ENCODE measurements around the gene GKN2. TPM values are rescaled to one million over a fixed set of nuclear protein-coding genes. Genes with fewer than 3 reads are reported as not detected.

The GKN2 gene
- total and polyA plus RNA-seq, 9 of the 15 experiments (the other 6 are each of a cell fraction or from before 2014, with no cell fraction given), result not detected

GRCh38 chr2:68992341-68992740, 39.6 kb upstream of the GKN2 start:
- in situ Hi-C loops (cut with MboI) (no loop called here), intact Hi-C loops (cut with micrococcal nuclease) (no loop called here)
- Histone ChIP-seq H3K4me1 (replicated peaks in 1 of 2; ENCODE audit: control insufficient read depth in 2 of 2, insufficient read depth in 2 of 2, low read length in 2 of 2) (no peaks in the 10 kb centered on the region), H3K9ac (ENCODE audit: insufficient read depth in 1 of 2, low read depth in 2 of 2, low read length in 2 of 2) (no peak overlapping the region), H4K20me1 (replicated peaks; ENCODE audit: control insufficient read depth, insufficient read depth, low read length) (no peaks in the 10 kb centered on the region), H3K4me2 (ENCODE audit: insufficient read depth, low read length) (no peak overlapping the region), H2AFZ (ENCODE audit: low read depth, low read length) (no peak overlapping the region), H3K9me1 (ENCODE audit: control insufficient read depth, insufficient read depth, low read length) (no peaks in the 10 kb centered on the region), H3K79me2 (ENCODE audit: control insufficient read depth, insufficient read depth, low read length) (no peaks in the 10 kb centered on the region), H3K27me3 (ENCODE audit: control insufficient read depth in 2 of 2, insufficient read depth in 2 of 2, low read length in 2 of 2) (peaks cover 0 to 21% of the 10 kb centered on the region in 2 experiments; a peak in 4 of 5 replicates), H3K36me3 (ENCODE audit: control insufficient read depth, insufficient read depth, low read length) (no peaks in the 10 kb centered on the region), H3K4me3 (no peak overlapping the region), H3K27ac (ENCODE audit: extremely low read depth, low read depth, low read length) (no peak overlapping the region), H3K9me3 (replicated peaks; ENCODE audit: control insufficient read depth, insufficient read depth, low read depth, low read length) (no peaks in the 10 kb centered on the region)
- CTCF ChIA-PET (ENCODE audit: low intra/inter-chr PET ratio), result no interaction called here
- BruUV-seq (replicated peaks), result no TSS peak
- no peak for DNase-seq (ENCODE audit: extremely low read depth in 1 of 4, low spot score in 3 of 4)
- no peak for ATAC-seq
- TF ChIP-seq PHTF2 (CRISPR knock-in tag; IDR thresholded peaks at IDR 0.05) (no peak), ATF3 (IDR thresholded peaks at IDR 0.05) (no peak), ATF3 (CRISPR knock-in tag; conservative IDR thresholded peaks at IDR 0.05) (no peak), HEY1 (CRISPR knock-in tag; IDR thresholded peaks at IDR 0.05; ENCODE audit: borderline replicate concordance) (no peak), E2F8 (IDR thresholded peaks at IDR 0.05; ENCODE audit: low read depth, partially characterized antibody) (no peak), ZNF79 (CRISPR knock-in tag; IDR thresholded peaks at IDR 0.05; ENCODE audit: low read depth) (no peak), ATF4 (CRISPR knock-in tag; IDR thresholded peaks at IDR 0.05) (no peak)
- POLR2A ChIA-PET, result interaction anchor here (0.5 to 0.6 kb wide), 3 partner anchors 20 to 174 kb away, joined by 3 read pairs; no protein-coding TSS in a partner anchor
- under 1% methylated on average over 5 of the region's 5 CpGs for WGBS (ENCODE audit: insufficient coverage, low coverage, missing lambda C conversion rate)
- no peak for FAIRE-seq

Data from K562 (cell line).